BE2C (cell line): ENCODE measurements around the gene TRIM37.
"Not testable (repeated sequence)": the region's sequence is repeated elsewhere in the genome, so short reads cannot be mapped to it uniquely, and the experiment has no call there.

Experiments used
- DNase-seq: peaks from one replicate; pipeline ENCODE4 v3.0.0-alpha.2; 2020
- H3K27me3 ChIP-seq: fragments of 250-450 bp; sonication (Bioruptor Pico); 2 replicates; pipeline ENCODE4 v1.5.1; 2020; ENCODE audit warnings: mild to moderate bottlenecking
- H3K36me3 ChIP-seq: fragments of 250-450 bp; sonication (Bioruptor Pico); 2 replicates; pipeline ENCODE4 v1.5.1; 2020; ENCODE audit warnings: mild to moderate bottlenecking
- H3K4me1 ChIP-seq: fragments of 250-450 bp; sonication (Bioruptor Pico); 2 replicates; pipeline ENCODE4 v1.5.1; 2020
- H3K4me3 ChIP-seq: 2 replicates; pipeline ENCODE4 v1.5.1; 2011; ENCODE audit warnings: low read depth, low read length
- H3K9me3 ChIP-seq: fragments of 250-450 bp; sonication (Bioruptor Pico); 2 replicates; pipeline ENCODE4 v1.5.1; 2020
- CTCF ChIP-seq: IDR thresholded peaks from 2 replicates; pipeline ENCODE4 v1.5.1; 2012; ENCODE audit warnings: mild to moderate bottlenecking, low read depth, low read length

The TRIM37 gene

GRCh38 chr17:59105852-59106462, 723 bp downstream of the TRIM37 start:
- Histone ChIP-seq H3K36me3 (peaks cover under 1% of the 10 kb centered on the region), H3K4me3 (peak overlapping the region; percentile 81), H3K9me3 (no peaks in the 10 kb centered on the region), H3K27me3 (no peaks in the 10 kb centered on the region), H3K4me1 (no peaks in the 10 kb centered on the region)
- TF ChIP-seq CTCF, result no peak
- peak; percentile 61 for DNase-seq

DNA sequence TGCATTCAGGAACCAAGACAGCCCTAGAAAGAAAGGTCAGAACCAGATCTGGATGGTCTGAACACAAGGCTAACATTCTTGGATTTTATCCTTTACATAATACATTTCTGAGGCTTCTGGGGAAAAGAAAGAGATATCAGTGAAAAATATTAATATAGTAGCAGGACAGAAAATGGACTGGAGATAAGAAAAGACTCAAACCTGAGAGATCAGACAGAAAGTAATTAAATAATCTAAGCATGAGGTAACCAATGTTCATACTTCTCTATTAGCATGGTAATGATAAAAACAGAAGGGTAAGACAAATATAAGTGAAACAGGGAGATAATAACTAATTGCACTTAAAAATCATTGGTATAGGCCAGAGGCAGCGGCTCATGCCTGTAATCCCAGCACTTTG, 5.5 kb downstream of the TRIM37 start:
- H3K9me3 ChIP-seq, result no peaks in the 10 kb centered on the region
- H3K27me3 ChIP-seq, result no peaks in the 10 kb centered on the region
- no peak for DNase-seq
- TF ChIP-seq CTCF, result no peak
- peaks cover 10% of the 10 kb centered on the region for H3K36me3 ChIP-seq
- no peaks in the 10 kb centered on the region for H3K4me1 ChIP-seq
- no peak overlapping the region for H3K4me3 ChIP-seq

DNA sequence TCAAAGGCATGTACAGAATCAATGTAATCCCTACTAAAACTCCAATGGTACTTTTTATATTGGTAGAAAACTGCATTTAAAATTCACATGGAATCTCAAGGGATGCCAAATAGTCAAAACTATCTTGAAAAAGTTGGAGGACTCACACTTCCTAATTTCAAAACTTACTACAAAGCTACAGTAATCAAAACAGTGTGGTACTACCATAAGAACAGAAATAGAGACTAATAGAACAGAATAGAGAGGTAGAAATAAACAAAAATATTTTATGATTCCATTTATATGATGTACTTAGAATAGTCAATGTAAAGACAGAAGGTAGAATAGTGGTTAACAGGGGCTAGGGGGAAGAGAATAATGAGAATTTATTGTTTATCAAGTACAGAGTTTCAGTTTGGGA, 8.8 kb downstream of the TRIM37 start:
- no peaks in the 10 kb centered on the region for H3K9me3 ChIP-seq
- peaks cover 18% of the 10 kb centered on the region for H3K4me1 ChIP-seq
- no peak overlapping the region for H3K4me3 ChIP-seq
- H3K36me3 ChIP-seq, result peaks cover 13% of the 10 kb centered on the region
- no peak for DNase-seq
- H3K27me3 ChIP-seq, result no peaks in the 10 kb centered on the region
- no peak for TF ChIP-seq CTCF

- no peak for TF ChIP-seq CTCF
- Histone ChIP-seq H3K27me3 (no peaks in the 10 kb centered on the region), H3K4me3 (no peak overlapping the region), H3K36me3 (peaks cover 14% of the 10 kb centered on the region), H3K4me1 (peaks cover 18% of the 10 kb centered on the region), H3K9me3 (no peaks in the 10 kb centered on the region)
- no peak for DNase-seq
These were observed 11.7 kb downstream of the TRIM37 start for GRCh38 chr17:59094861-59095530.

DNA sequence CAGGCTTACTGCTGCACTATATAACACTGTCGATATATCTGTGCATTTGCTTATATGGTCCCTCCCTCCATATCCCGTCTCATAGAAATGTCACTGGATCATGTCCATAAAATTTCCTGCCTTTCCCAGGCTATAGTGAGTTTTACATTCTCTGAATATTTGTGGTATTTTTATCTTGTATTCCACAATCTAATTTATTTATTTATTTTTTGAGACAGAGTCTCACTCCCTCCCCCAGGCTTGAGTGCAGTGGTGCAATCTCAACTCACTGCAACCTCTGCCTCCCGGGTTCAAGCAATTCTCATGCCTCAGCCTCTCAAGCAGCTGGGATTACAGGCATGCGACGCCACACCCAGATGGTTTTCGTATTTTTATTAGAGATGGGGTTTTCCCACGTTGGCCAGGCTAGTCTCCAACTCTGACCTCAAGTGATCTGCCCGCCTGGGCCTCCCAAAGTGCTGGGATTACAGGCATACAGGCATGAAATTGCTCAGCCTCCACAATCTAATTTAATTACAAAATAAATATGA, 12.9 kb downstream of the TRIM37 start:
- peaks cover 18% of the 10 kb centered on the region for H3K4me1 ChIP-seq
- no peaks in the 10 kb centered on the region for H3K27me3 ChIP-seq
- H3K9me3 ChIP-seq, result no peaks in the 10 kb centered on the region
- no peak overlapping the region for H3K4me3 ChIP-seq
- H3K36me3 ChIP-seq, result peaks cover 24% of the 10 kb centered on the region
- peak; percentile 9 for DNase-seq
- TF ChIP-seq CTCF, result no peak

DNA sequence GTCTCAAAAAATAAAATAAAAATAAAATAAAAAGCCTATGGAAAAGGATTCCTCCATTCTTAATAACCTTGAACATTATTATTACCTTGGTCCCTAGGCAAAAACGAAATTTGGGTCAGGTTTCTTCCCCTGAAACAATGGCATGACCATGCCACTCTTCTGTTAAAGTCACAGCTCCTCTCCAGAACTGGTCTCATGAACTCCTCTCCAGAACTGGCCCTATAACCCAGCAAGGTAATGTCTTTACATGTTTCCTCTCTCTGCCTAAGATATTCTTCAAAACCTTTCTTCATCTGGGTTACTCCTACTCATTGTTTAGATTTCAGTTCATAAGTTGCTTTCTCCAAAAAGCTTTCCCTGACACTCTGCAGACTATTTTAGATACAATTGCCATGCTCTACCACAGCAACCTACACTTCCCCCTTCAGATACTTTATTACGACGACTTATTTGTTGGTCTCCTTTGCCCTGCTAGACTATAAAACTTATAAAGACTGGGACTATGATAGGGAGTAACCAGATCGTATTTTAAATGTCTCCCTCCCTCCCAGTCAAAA, 13.5 kb downstream of the TRIM37 start:
- no peaks in the 10 kb centered on the region for H3K9me3 ChIP-seq
- DNase-seq, result no peak
- H3K4me1 ChIP-seq, result peaks cover 18% of the 10 kb centered on the region
- H3K36me3 ChIP-seq, result peaks cover 24% of the 10 kb centered on the region
- no peak for TF ChIP-seq CTCF
- H3K4me3 ChIP-seq, result no peak overlapping the region
- H3K27me3 ChIP-seq, result no peaks in the 10 kb centered on the region

DNA sequence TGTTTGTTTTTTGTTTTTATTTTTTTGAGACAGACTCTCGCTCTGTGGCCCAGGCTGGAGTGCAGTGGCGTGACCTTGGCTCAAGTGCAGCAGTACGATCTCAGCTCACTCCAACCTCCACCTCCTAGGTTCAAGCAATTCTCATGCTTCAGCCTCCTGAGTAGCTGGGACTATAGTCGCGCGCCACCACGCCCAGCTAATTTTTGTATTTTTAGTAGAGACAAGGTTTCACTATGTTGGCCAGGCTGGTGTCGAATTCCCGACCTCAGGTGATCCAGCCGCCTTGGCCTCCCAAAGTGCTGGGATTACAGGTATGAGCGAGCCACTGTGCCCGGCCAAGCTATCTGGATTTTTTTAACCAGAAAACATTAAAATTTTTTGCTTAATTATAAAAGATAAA, 16.1 kb downstream of the TRIM37 start:
- peaks cover 18% of the 10 kb centered on the region for H3K4me1 ChIP-seq

More for the DNA sequence above, 16.1 kb downstream of the TRIM37 start:
- H3K4me3 ChIP-seq, DNase-seq, H3K9me3 ChIP-seq, H3K27me3 ChIP-seq: not testable (repeated sequence)
- H3K36me3 ChIP-seq, result peaks cover 24% of the 10 kb centered on the region
